Measurements from ENCODE around the gene NPC1L1. TPM values are rescaled to one million over a fixed set of nuclear protein-coding genes. Genes with fewer than 3 reads are reported as not detected.

Gene NPC1L1
- polyA plus RNA-seq, 4 donors: 39.9 to 108 (median 57.3) TPM

GRCh38 chr7:44494960-44495359, 46.2 kb downstream of the NPC1L1 start:
- DNase-seq (no peak), FAIRE-seq (no peak)
- no peak overlapping the region for H3K27ac ChIP-seq (ENCODE audit: low read depth in 1 of 3, low read length in 2 of 3)
- H3K9me3 ChIP-seq (ENCODE audit: control insufficient read depth in 2 of 2, insufficient read depth in 1 of 2, low read depth in 1 of 2, low read length in 1 of 2): no peaks in the 10 kb centered on the region
- 80 to 88% (median 85%) methylated on average over 2 of the region's 2 CpGs for WGBS, 3 donors
- no peaks in the 10 kb centered on the region for H3K36me3 ChIP-seq (ENCODE audit: control insufficient read depth in 3 of 3, insufficient read depth in 2 of 3, low read depth in 1 of 3, low read length in 3 of 3)
- H3K4me3 ChIP-seq (ENCODE audit: low read depth in 1 of 3, low read length in 3 of 3): no peak overlapping the region
- peaks cover 0 to 5% (median 0%) of the 10 kb centered on the region in 3 donors for H3K4me1 ChIP-seq (ENCODE audit: control insufficient read depth in 3 of 3, insufficient read depth in 2 of 3, low read depth in 1 of 3, low read length in 2 of 3)
- no peaks in the 10 kb centered on the region for H3K27me3 ChIP-seq (ENCODE audit: control insufficient read depth in 3 of 3, insufficient read depth in 3 of 3, low read length in 3 of 3)

DNA sequence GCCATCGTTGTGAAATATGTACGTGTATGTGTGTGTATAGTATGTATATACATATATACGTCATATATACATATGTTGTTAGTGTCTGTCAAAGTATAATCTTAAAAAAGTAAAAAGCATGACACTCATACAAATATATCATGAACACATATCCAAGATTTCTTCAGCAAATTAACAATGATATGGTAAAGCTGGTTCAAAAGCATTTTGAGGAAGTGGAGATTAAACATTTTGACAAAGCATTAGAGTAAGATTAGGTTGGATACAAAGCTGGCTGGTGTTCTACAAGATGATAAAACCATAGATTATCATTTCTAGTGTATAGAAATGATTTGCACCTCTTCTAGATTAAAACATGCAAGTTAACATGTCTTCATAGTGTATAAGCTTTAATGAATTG, 49.9 kb downstream of the NPC1L1 start:
- H3K27ac ChIP-seq (ENCODE audit: low read depth in 1 of 3, low read length in 2 of 3): peak overlapping the region in 2 of 3 donors; percentile 93 to 99
- H3K27me3 ChIP-seq (ENCODE audit: control insufficient read depth in 3 of 3, insufficient read depth in 3 of 3, low read length in 3 of 3): no peaks in the 10 kb centered on the region
- no peak for FAIRE-seq
- H3K9me3 ChIP-seq (ENCODE audit: control insufficient read depth in 2 of 2, insufficient read depth in 1 of 2, low read depth in 1 of 2, low read length in 1 of 2): no peaks in the 10 kb centered on the region
- peaks cover 0 to 2% (median 0%) of the 10 kb centered on the region in 3 donors for H3K36me3 ChIP-seq (ENCODE audit: control insufficient read depth in 3 of 3, insufficient read depth in 2 of 3, low read depth in 1 of 3, low read length in 3 of 3)
- peak overlapping the region in 1 of 3 donors; percentile 90 for H3K4me3 ChIP-seq (ENCODE audit: low read depth in 1 of 3, low read length in 3 of 3)
- peaks cover 4 to 10% (median 5%) of the 10 kb centered on the region in 3 donors for H3K4me1 ChIP-seq (ENCODE audit: control insufficient read depth in 3 of 3, insufficient read depth in 2 of 3, low read depth in 1 of 3, low read length in 2 of 3)
- 4 to 14% (median 13%) methylated on average over 3 of the region's 3 CpGs for WGBS, 3 donors
- DNase-seq: no peak

DNA sequence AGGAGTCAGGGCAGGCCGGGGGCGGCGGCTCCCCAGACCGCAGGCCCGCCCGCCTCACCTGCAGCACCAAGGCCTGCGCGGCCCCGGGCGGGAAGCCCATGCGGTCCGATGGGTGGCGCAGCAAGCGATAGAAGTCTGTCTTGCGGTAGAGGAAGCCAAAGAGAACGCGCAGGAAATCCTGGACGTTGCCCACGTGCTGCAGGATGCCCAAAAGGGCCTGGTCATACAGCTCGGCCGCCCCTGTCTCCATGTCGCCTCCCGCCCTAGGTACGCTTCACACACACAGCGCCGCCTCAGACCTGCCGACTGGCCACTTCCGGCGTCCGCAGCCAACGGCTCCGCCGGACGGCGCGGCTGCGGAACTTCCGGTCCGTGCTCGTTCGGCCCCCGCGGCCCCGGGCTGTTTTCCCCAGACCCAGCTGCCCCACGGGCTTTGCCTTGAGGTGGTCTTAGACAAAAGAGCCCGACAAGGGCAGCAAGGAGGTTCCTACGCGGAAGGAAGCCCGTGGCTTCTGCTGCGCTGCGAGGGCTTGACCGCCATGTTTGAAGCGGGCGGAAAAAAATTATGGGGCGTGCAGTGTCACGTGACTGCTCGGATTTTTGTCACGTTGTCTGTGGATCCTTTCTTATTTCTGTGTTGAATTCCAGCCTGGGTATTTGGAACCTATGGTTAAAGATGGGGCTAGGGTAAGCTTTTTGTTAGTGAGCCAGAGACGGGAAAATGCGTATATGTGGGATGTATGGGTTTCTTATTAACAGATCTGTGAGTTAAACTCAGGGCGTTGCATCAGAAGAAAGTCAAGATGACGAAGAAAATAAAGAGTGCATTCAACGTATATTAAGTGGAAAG, 50.6 kb downstream of the NPC1L1 start, which contains the start of gene NUDCD3:
NUDCD3 (minus strand) TSS at position 308 of the 850 bp plus-strand sequence; CDS start at position 250, 58 bp downstream.
- DNase-seq (peak; percentile 86 to 96), FAIRE-seq (no peak)
- Histone ChIP-seq H3K36me3 (ENCODE audit: control insufficient read depth in 3 of 3, insufficient read depth in 2 of 3, low read depth in 1 of 3, low read length in 3 of 3) (peaks cover 0 to 2% (median 0%) of the 10 kb centered on the region in 3 donors), H3K4me1 (ENCODE audit: control insufficient read depth in 3 of 3, insufficient read depth in 2 of 3, low read depth in 1 of 3, low read length in 2 of 3) (peaks cover 5 to 10% (median 9%) of the 10 kb centered on the region in 3 donors), H3K4me3 (ENCODE audit: low read depth in 1 of 3, low read length in 3 of 3) (peak within 1 kb of the TSS; percentile 72 to 90 (median 80)), H3K9me3 (ENCODE audit: control insufficient read depth in 2 of 2, insufficient read depth in 1 of 2, low read depth in 1 of 2, low read length in 1 of 2) (no peaks in the 10 kb centered on the region), H3K27me3 (ENCODE audit: control insufficient read depth in 3 of 3, insufficient read depth in 3 of 3, low read length in 3 of 3) (no peaks in the 10 kb centered on the region), H3K27ac (ENCODE audit: low read depth in 1 of 3, low read length in 2 of 3) (peak within 1 kb of the TSS; percentile 87 to 99 (median 93))
- WGBS, 3 donors: 0% methylated on average over 61 to 63 of the region's 63 CpGs

- no peak for FAIRE-seq
- Histone ChIP-seq H3K9me3 (ENCODE audit: control insufficient read depth in 2 of 2, insufficient read depth in 1 of 2, low read depth in 1 of 2, low read length in 1 of 2) (no peaks in the 10 kb centered on the region), H3K36me3 (ENCODE audit: control insufficient read depth in 3 of 3, insufficient read depth in 2 of 3, low read depth in 1 of 3, low read length in 3 of 3) (peaks cover under 1 to 3% (median 2%) of the 10 kb centered on the region in 3 donors), H3K4me1 (ENCODE audit: control insufficient read depth in 3 of 3, insufficient read depth in 2 of 3, low read depth in 1 of 3, low read length in 2 of 3) (peaks cover 5 to 10% (median 9%) of the 10 kb centered on the region in 3 donors), H3K27ac (ENCODE audit: low read depth in 1 of 3, low read length in 2 of 3) (peak overlapping the region; percentile 87 to 99 (median 93)), H3K27me3 (ENCODE audit: control insufficient read depth in 3 of 3, insufficient read depth in 3 of 3, low read length in 3 of 3) (no peaks in the 10 kb centered on the region), H3K4me3 (ENCODE audit: low read depth in 1 of 3, low read length in 3 of 3) (peak overlapping the region; percentile 72 to 90 (median 80))
- WGBS, 3 donors: 0 to 1% (median 1%) methylated on average over 19 of the region's 19 CpGs
- peak; percentile 74 to 80 for DNase-seq
Measured at GRCh38 chr7:44489955-44490350, 51.2 kb downstream of the NPC1L1 start.

- FAIRE-seq (no peak), DNase-seq (no peak)
- 81 to 88% (median 82%) methylated on average over 3 of the region's 3 CpGs for WGBS, 3 donors
- peaks cover 4 to 11% (median 8%) of the 10 kb centered on the region in 3 donors for H3K36me3 ChIP-seq (ENCODE audit: control insufficient read depth in 3 of 3, insufficient read depth in 2 of 3, low read depth in 1 of 3, low read length in 3 of 3)
- H3K4me1 ChIP-seq (ENCODE audit: control insufficient read depth in 3 of 3, insufficient read depth in 2 of 3, low read depth in 1 of 3, low read length in 2 of 3): peaks cover 5 to 10% (median 9%) of the 10 kb centered on the region in 3 donors
- H3K27me3 ChIP-seq (ENCODE audit: control insufficient read depth in 3 of 3, insufficient read depth in 3 of 3, low read length in 3 of 3): no peaks in the 10 kb centered on the region
- H3K27ac ChIP-seq (ENCODE audit: low read depth in 1 of 3, low read length in 2 of 3): peak overlapping the region in 1 of 3 donors; percentile 99
- peak overlapping the region in 2 of 3 donors; percentile 80 to 90 for H3K4me3 ChIP-seq (ENCODE audit: low read depth in 1 of 3, low read length in 3 of 3)
- H3K9me3 ChIP-seq (ENCODE audit: control insufficient read depth in 2 of 2, insufficient read depth in 1 of 2, low read depth in 1 of 2, low read length in 1 of 2): peaks cover 0 to 1% of the 10 kb centered on the region in 2 donors
Measured at GRCh38 chr7:44488955-44489354, 52.2 kb downstream of the NPC1L1 start.

DNA sequence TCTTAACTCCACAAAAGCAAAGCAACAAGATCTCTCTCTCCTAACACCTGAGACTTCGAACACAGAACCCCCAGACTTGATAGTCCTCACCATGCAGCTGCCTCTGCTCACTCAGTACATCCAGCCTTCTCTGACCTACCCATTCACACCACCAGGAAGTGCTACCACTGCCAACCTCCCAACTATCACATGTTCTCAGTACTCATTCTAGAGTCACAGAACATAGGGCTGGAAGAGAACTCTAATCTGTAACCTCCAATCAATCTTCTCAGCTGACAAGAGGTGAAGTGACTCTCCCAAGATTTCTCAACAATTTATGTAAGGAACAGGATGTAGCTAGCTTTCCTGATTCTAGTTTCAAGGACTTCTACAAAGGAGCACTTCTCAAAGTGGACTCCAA, 54.4 kb downstream of the NPC1L1 start:
- Histone ChIP-seq H3K4me3 (ENCODE audit: low read depth in 1 of 3, low read length in 3 of 3) (no peak overlapping the region), H3K27me3 (ENCODE audit: control insufficient read depth in 3 of 3, insufficient read depth in 3 of 3, low read length in 3 of 3) (no peaks in the 10 kb centered on the region), H3K36me3 (ENCODE audit: control insufficient read depth in 3 of 3, insufficient read depth in 2 of 3, low read depth in 1 of 3, low read length in 3 of 3) (peaks cover 4 to 22% (median 13%) of the 10 kb centered on the region in 3 donors), H3K4me1 (ENCODE audit: control insufficient read depth in 3 of 3, insufficient read depth in 2 of 3, low read depth in 1 of 3, low read length in 2 of 3) (peaks cover 5 to 10% (median 9%) of the 10 kb centered on the region in 3 donors), H3K27ac (ENCODE audit: low read depth in 1 of 3, low read length in 2 of 3) (peak overlapping the region in 1 of 3 donors; percentile 47), H3K9me3 (ENCODE audit: control insufficient read depth in 2 of 2, insufficient read depth in 1 of 2, low read depth in 1 of 2, low read length in 1 of 2) (peaks cover 0 to 10% of the 10 kb centered on the region in 2 donors)
- peak; percentile 54 to 78 for DNase-seq
- WGBS, 3 donors: 86 to 96% (median 91%) methylated on average over 1 of the region's 1 CpG
- no peak for FAIRE-seq

DNA sequence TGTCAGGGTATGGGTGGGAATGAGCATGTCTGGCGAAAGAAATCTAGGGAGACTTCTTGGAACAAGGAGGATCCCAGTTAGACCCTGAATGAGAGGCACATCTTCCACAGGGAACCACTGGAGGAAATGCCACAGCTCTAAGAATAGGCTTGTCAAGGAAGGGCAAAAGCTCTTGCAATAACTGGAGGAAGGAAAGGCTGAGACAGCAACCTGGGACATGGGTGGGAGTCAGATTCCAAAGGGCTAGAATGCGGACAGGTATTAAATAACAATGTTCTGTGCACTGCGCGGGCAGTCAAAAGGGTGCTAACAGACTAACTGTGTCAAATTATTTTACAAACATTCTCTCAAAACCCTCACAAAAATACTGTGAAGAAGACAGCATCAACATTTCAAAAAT, 55.1 kb downstream of the NPC1L1 start:
- H3K4me3 ChIP-seq (ENCODE audit: low read depth in 1 of 3, low read length in 3 of 3): no peak overlapping the region
- no peaks in the 10 kb centered on the region for H3K27me3 ChIP-seq (ENCODE audit: control insufficient read depth in 3 of 3, insufficient read depth in 3 of 3, low read length in 3 of 3)
- peaks cover 5 to 10% (median 9%) of the 10 kb centered on the region in 3 donors for H3K4me1 ChIP-seq (ENCODE audit: control insufficient read depth in 3 of 3, insufficient read depth in 2 of 3, low read depth in 1 of 3, low read length in 2 of 3)

DNA sequence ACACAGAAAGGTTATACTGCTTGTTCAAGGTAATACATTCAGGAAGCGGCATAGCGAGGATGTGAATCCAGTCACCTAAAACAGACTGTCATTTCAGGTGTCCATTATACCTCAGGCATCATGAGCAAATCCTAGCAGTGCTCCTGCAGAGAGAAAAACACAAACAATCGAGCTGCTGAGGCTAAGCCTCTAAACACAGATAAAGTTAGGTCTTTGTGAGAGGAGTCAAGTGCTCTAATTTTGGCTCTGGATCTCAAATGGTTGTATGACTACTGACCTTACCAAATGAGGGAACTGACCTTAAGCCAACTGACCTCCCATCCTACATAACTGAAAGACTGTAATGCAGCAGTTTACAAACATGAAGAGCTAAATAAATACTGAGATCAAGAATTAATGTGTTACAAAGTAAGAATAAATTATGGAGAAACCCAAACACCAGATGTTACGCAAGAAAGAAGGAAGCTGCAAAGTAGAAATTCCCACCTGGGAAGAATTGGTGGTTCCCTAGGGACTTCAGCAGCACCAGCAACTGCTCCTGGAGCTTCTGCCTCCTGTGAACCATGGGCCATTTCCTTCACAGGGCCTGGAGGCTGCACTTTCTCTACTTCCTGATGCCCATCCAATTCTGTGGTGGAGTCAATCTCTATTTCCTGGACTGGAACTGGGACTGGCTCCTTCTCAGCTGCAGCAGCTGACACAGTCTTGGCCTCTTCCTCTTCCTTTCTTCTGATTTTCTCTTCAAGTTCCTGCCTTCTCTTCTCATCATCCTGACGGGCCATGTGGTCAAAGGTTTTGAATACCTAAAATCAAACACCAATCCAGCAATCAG, 56.4 kb downstream of the NPC1L1 start:
- H3K4me1 ChIP-seq (ENCODE audit: control insufficient read depth in 3 of 3, insufficient read depth in 2 of 3, low read depth in 1 of 3, low read length in 2 of 3): peaks cover 5 to 10% (median 9%) of the 10 kb centered on the region in 3 donors
- H3K27me3 ChIP-seq (ENCODE audit: control insufficient read depth in 3 of 3, insufficient read depth in 3 of 3, low read length in 3 of 3): no peaks in the 10 kb centered on the region
- peaks cover 4 to 27% (median 20%) of the 10 kb centered on the region in 3 donors for H3K36me3 ChIP-seq (ENCODE audit: control insufficient read depth in 3 of 3, insufficient read depth in 2 of 3, low read depth in 1 of 3, low read length in 3 of 3)
- peaks cover 0 to 10% of the 10 kb centered on the region in 2 donors for H3K9me3 ChIP-seq (ENCODE audit: control insufficient read depth in 2 of 2, insufficient read depth in 1 of 2, low read depth in 1 of 2, low read length in 1 of 2)
- DNase-seq: no peak
- H3K27ac ChIP-seq (ENCODE audit: low read depth in 1 of 3, low read length in 2 of 3): no peak overlapping the region
- no peak overlapping the region for H3K4me3 ChIP-seq (ENCODE audit: low read depth in 1 of 3, low read length in 3 of 3)
- FAIRE-seq: no peak
- 86 to 94% (median 89%) methylated on average over 5 of the region's 5 CpGs for WGBS, 3 donors

More for the DNA sequence above, 55.1 kb downstream of the NPC1L1 start:
- 93 to 97% (median 95%) methylated on average over 4 of the region's 4 CpGs for WGBS, 3 donors
- FAIRE-seq: no peak
- no peak for DNase-seq
- Histone ChIP-seq H3K9me3 (ENCODE audit: control insufficient read depth in 2 of 2, insufficient read depth in 1 of 2, low read depth in 1 of 2, low read length in 1 of 2) (peaks cover 0 to 10% of the 10 kb centered on the region in 2 donors), H3K27ac (ENCODE audit: low read depth in 1 of 3, low read length in 2 of 3) (no peak overlapping the region), H3K36me3 (ENCODE audit: control insufficient read depth in 3 of 3, insufficient read depth in 2 of 3, low read depth in 1 of 3, low read length in 3 of 3) (peaks cover 4 to 27% (median 17%) of the 10 kb centered on the region in 3 donors)

Data from small intestine (tissue), 7 donors.